Measurements from ENCODE around the gene BEAN1.
A peak's percentile ranks its signal among the peaks of the same experiment; 100 is the strongest.

DNA sequence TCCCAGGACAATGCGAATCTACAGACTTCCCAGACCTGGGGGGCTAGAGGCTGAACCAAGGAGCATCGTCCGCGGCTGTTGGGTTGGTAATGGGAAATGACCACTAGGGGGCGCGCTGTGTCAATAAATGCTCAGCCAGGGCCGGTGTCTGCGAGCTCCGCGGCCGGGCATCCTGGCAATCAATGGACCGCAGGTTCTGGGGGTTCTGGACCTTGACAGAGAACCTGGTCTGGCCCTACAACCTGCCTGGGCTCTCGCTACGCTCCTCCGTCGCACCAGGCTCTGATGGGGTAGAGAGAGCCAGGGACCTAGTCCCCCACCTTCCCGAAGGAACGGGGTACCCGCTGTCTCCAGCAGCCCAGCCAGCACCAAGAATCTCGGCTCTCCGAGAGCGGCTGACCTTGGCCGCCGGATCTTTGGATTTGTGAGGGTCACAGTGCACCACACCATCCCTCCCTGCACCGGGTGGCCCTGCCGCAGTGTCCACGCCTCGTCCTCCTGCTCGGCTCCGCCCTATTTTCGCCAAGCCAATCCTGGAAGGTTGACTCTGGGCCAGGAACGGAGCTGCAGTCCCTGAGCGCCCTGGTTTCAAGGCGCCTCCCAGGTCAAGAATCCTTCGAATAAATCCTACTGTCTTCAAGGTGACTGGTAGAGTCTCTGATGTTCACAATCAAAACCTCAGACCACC is 20.4 kb upstream of the BEAN1 start:
- TF ChIP-seq POLR2A (IDR thresholded peaks at IDR 0.05): no peak
- TF ChIP-seq, protein P1, sequence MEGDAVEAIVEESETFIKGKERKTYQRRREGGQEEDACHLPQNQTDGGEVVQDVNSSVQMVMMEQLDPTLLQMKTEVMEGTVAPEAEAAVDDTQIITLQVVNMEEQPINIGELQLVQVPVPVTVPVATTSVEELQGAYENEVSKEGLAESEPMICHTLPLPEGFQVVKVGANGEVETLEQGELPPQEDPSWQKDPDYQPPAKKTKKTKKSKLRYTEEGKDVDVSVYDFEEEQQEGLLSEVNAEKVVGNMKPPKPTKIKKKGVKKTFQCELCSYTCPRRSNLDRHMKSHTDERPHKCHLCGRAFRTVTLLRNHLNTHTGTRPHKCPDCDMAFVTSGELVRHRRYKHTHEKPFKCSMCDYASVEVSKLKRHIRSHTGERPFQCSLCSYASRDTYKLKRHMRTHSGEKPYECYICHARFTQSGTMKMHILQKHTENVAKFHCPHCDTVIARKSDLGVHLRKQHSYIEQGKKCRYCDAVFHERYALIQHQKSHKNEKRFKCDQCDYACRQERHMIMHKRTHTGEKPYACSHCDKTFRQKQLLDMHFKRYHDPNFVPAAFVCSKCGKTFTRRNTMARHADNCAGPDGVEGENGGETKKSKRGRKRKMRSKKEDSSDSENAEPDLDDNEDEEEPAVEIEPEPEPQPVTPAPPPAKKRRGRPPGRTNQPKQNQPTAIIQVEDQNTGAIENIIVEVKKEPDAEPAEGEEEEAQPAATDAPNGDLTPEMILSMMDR (IDR thresholded peaks at IDR 0.05): peak; percentile 86 to 95 (median 92)

All from adrenal gland (tissue), 5 donors.